Activated CD8-positive, alpha-beta memory T cell treated with anti-CD3 and anti-CD28 coated beads for 1 hour (primary cell): ENCODE results near the gene ZNF106.

Experiments used
- DNase-seq, 2 donors: peaks; one replicate each; pipeline ENCODE4 v3.0.0-alpha.2; 2020; ENCODE audit warnings: low read depth in 1 of 2; ENCODE audit errors: extremely low read depth in 1 of 2

The ZNF106 gene

GRCh38 chr15:42482701-42483100 lies 8.2 kb downstream of the ZNF106 start:
- no peak for DNase-seq

- DNase-seq = no peak
Observed at GRCh38 chr15:42474827-42475226, 16.1 kb downstream of the ZNF106 start.

GRCh38 chr15:42471002-42471401 lies 19.9 kb downstream of the ZNF106 start:
- DNase-seq = no peak

DNA sequence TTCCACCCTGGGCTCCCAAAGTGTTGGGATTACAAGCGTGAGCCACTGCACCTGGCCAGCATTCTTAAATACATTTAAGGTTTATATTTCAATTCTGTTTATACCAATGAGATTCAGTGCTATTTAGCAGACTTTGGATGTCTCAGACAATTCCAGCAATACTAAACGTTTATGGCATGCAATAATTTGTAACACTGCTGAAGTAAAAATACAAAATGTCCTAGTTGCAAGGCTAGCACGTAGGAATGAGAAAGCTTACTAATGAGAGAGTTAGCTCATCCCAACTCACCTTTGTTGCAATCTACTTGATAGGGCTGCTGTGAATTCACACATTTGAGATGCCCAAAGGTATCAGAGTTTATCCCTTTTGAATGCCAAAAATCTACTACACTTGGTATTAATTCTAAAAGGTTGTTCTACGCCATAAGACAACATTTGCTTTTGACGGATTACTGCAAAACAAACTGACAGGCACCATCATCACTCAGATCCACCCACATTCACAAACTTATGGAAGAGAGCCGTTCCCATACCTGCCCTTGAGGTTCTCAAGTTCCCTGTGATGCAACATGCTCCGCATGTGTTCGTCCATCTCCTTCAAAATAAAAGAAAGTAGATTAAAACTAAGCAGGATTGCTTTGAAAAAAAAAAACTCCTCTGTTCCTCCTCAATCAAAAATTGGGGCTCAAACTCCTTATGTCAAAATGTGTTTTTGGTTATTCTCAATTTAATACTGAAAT lies 25.3 kb downstream of the ZNF106 start:
- no peak for DNase-seq

DNA sequence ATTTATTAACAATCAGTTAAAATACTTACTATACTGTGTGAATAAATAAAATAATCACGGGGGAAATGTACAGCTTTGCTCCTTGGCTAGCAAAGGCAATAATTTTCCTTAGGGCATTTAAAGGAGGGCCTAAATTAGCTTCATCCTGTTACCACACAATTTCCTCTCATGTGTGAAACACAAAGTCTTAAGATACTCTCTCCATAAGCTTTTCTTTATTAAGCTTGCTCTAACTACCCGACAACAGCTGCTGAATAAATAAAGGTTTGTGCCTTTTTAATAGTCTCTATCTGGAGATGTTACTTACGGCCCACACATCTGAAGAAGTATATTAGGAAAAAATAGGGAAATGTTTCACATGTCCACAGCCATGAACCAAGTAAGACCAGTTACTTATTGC lies 29.7 kb downstream of the ZNF106 start:
- no peak for DNase-seq

DNA sequence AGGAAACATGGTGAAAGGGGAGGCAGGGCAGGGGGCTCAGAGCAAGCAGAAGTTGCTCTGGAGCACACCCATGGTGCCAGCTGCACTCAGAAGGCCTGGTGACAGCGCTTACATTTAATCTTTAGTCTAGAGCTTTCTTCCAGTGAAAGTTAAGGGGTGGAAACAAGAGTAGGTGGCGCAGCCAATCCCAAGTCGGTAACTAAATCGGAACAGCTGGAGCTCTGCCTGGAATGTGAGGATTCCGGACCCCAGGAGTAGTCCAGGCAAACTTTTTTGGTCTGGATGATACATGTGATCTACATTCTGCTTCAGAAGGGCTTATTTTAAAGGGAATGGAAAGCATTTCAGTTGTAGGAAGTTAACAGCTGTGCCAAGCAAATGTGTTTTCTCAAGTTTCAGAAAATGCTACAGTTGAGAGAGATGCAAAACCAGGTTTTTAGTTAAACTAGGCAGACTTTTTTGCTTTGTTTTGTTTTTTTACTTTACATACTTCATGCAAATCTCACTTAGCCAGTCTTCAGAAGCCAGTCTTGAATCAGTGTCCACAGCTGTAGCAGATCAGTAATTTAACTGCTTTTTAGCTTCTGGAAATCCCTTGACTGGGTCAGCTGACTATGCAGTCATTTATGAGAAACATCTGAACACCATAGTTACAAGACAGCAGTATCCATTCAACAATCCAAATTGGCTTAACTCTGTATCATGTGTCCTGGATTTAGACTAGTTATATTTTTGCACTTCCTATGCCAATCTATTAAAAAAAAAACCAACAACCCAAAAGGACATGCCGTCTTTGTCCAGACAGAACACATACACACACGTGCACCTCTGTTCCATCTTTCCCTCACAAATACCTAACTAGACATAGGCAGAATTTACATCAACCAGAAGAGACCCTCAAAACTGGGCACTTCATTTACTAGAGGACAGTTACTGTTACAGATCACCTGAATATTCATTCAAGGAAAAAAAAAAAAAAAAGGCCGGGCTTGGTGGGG lies 33.2 kb downstream of the ZNF106 start:
- no peak for DNase-seq

- no peak for DNase-seq
Observed at GRCh38 chr15:42456971-42457370, 34.0 kb downstream of the ZNF106 start.

- DNase-seq = no peak
Observed at GRCh38 chr15:42456531-42456930, 34.4 kb downstream of the ZNF106 start.

DNA sequence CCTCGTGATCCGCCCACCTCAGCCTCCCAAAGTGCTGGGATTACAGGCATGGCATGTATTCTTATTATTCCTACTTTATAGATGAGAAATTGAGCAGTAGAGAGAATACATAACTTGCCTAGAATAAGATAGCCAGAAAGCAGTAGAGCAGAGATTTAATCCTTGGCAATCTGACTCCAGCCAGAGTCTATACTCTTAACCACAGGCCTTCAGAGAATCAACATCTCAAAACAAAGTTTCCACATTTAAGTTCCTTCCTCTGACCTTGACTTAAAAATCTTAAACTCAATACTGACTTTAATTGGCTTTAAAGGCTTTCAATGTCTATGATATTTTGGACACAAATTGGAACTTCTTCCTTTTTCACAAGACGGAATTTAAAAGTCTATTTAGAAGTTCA lies 37.1 kb downstream of the ZNF106 start:
- no peak for DNase-seq

DNA sequence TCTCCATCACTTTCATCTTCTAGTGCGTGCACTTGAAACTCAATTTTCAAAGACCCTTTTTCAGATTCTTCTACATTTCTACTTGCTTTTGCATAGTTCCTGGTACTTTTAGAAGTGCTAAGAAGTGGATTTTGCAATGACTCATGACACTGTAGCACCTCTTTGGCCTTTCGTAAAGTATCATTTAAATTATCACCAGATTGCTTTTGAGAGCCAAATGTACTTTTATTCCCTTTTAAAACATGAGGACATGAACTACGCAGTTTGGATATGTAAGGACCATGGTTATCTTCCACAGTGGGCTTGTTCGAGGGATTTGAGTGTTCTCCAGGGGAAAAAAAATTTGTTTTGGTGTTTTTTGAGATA lies 40.5 kb downstream of the ZNF106 start:
- no peak for DNase-seq

DNA sequence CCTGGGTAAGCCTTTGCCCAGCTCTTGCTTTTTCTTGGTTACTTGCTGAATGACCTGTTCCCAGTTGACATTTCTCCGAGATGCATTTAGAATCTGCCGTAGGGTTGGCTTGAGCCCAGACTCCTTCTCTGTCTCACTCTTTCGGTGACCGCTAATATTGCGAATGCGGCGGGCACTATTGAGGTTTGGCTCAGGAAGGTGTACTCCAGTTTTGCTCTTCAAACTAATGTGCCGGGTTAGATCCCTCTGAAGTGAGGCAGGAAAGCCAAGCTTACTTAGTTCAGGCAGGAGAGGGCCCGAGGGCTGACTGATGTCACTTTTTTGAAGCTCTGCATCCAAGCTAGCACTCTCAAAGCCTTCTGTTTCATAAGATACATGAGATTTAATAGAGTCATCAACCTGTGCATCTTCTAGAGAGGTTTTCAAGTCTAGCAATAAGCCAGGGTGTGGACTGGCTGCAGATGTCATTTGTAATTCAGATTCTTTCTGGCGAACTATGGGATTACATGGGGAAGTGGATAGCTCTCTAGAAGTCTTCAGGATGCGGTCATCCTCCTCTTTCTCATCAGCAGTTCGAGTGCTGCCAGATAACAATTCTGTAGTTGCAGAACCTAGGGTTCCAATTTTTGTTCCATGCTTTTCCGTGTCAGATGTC lies 41.0 kb downstream of the ZNF106 start:
- DNase-seq = no peak

- DNase-seq = no peak
Observed at GRCh38 chr15:42448281-42448680, 42.7 kb downstream of the ZNF106 start.

GRCh38 chr15:42447599-42447998 lies 43.3 kb downstream of the ZNF106 start:
- no peak for DNase-seq

GRCh38 chr15:42445551-42445950 lies 45.4 kb downstream of the ZNF106 start:
- no peak for DNase-seq

GRCh38 chr15:42444415-42445063 lies 46.4 kb downstream of the ZNF106 start:
- DNase-seq = no peak

DNA sequence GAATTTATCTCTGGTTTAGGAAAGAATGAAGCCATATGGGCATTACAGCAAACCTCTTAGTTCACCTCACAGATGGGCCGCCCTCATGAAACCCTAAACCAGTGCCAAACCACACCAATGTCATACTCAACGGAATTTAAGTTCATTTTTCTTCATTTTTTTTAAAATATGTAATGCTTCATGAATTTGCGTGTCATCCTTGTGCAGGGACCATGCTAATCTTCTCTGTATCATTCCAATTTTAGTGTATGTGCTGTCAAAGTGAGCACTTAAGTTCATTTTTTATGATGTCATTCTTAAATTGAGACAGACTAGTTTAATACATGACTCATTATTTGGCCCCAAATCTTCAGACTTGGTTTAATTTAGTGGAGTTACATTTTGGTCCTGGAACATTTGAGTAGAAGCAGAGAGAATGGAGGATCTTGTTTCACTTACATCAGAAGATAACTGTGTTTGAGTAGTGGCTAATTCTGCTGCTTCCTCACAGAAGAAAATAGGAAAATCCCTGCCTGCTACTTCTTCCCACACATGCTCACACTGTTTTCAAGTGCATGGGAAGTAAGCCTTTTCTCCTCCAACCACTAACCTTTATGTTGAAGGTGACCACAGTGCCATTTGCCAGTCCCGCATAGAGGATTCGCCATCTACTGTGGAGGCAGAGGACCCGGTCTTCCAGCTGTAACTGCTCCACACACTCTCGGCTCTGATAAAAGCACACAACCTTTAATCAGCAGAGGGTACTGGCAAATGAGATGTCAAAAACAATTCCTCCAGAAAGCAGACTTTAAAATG lies 63.3 kb downstream of the ZNF106 start:
- no peak for DNase-seq

GRCh38 chr15:42421376-42421775 lies 69.6 kb downstream of the ZNF106 start:
- no peak for DNase-seq

- DNase-seq = no peak
Observed at GRCh38 chr15:42419369-42419768, 71.6 kb downstream of the ZNF106 start.

GRCh38 chr15:42413920-42414319 lies 77.0 kb downstream of the ZNF106 start:
- no peak for DNase-seq

GRCh38 chr15:42411884-42412283 lies 79.1 kb downstream of the ZNF106 start:
- no peak for DNase-seq
